Breast epithelium (tissue), 4 donors: ENCODE data around the gene BRF1. TPM values are rescaled to one million over a fixed set of nuclear protein-coding genes. Genes with fewer than 3 reads are reported as not detected.

Source experiments
- DNase-seq, 2 donors: peaks; one replicate each; pipeline ENCODE4 v3.0.0-alpha.2; 2019; ENCODE audit warnings: low spot score in 2 of 2
- H3K27ac ChIP-seq, 2 donors: fragments of 200-600 bp; sonication (generic) in 1 of 2; one replicate each; pipeline ENCODE4 v1.5.1; 2016 to 2019; ENCODE audit warnings: mild to moderate bottlenecking in 1 of 2
- H3K27me3 ChIP-seq, 2 donors: fragments of 200-600 bp; sonication (generic) in 1 of 2; one replicate each; pipeline versions ENCODE4 v1.5.1 to v1.6.0; 2017 to 2019; ENCODE audit warnings: control low read depth in 1 of 2, mild to moderate bottlenecking in 1 of 2
- H3K36me3 ChIP-seq: fragments of 200-600 bp; one replicate; pipeline ENCODE4 v1.5.1; 2019
- H3K4me1 ChIP-seq, 2 donors: fragments of 200-600 bp; sonication (generic); one replicate each; pipeline ENCODE4 v1.5.1; 2016 to 2019; ENCODE audit warnings: control low read depth in 1 of 2
- H3K4me3 ChIP-seq, 3 donors: fragments of 200-600 bp; sonication (generic); 1 replicate in 2 of 3; 2 replicates in 1 of 3; pipeline ENCODE4 v1.5.1; 2016 to 2019; ENCODE audit warnings: mild to moderate bottlenecking in 3 of 3, moderate library complexity in 2 of 3
- H3K9me3 ChIP-seq, 2 donors: fragments of 200-600 bp; sonication (generic) in 1 of 2; one replicate each; pipeline ENCODE4 v1.5.1; 2016 to 2019; ENCODE audit warnings: control low read depth in 1 of 2
- POLR2A ChIP-seq: fragments of 450-650 bp; IDR thresholded peaks from one replicate; pipeline ENCODE4 v1.6.1; 2016; ENCODE audit warnings: antibody characterized with exemption, mild to moderate bottlenecking, moderate library complexity
- POLR2AphosphoS5 ChIP-seq, 3 donors: sonication (generic); formaldehyde crosslinking; IDR thresholded peaks; one replicate each; pipeline ENCODE4 v1.6.1; 2017; ENCODE audit warnings: antibody characterized with exemption in 3 of 3
- intact Hi-C: fragments of 100-400 bp; cut with DNase I; formaldehyde crosslinking; loops from one replicate; pipeline ENCODE4 v1.15.1; 2023; ENCODE audit warnings: low total_unique reads
- total RNA-seq, 3 donors: library from RNA; depleted of rRNA; stranded (reverse); fragments of >200 nt; gene quantifications; one replicate each; pipeline ENCODE4 v1.1.0, GENCODE V29; 2016
- TF ChIP-seq, protein P1 (sequence below), 3 donors: fragments of 450-650 bp; IDR thresholded peaks; one replicate each; pipeline ENCODE4 v1.5.1; 2016 to 2017; ENCODE audit warnings: antibody characterized with exemption in 3 of 3, mild to moderate bottlenecking in 3 of 3, moderate library complexity in 3 of 3

Gene BRF1
- total RNA-seq, 3 donors from 2014 or later: 30.2 to 45.6 (median 38.6) TPM

DNA sequence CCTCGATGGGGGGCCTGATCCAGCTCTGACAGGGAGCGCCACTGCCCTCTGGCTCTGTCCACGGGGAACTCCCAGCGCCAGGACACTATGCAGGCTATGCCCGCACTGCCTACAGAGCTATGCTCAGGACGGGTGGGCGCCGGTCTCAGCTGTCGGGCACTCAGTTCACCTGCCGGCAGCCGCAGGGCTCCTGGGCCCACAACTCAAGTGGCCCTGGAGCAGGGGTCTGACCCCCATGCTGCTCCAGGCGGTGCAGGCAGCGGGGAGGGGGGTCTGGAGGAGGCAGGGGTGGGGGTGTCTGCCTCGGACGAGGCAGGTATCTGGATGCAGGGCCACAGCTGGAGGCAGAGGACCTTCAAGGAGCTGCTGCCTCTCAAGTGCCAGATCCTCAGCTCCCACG, 91.2 kb downstream of the BRF1 start:
- DNase-seq: no peak
- H3K4me1 ChIP-seq: peaks cover 0 to 12% of the 10 kb centered on the region in 2 donors
- TF ChIP-seq POLR2AphosphoS5 (IDR thresholded peaks at IDR 0.05) (no peak), POLR2A (no peak)
- TF ChIP-seq, protein P1, sequence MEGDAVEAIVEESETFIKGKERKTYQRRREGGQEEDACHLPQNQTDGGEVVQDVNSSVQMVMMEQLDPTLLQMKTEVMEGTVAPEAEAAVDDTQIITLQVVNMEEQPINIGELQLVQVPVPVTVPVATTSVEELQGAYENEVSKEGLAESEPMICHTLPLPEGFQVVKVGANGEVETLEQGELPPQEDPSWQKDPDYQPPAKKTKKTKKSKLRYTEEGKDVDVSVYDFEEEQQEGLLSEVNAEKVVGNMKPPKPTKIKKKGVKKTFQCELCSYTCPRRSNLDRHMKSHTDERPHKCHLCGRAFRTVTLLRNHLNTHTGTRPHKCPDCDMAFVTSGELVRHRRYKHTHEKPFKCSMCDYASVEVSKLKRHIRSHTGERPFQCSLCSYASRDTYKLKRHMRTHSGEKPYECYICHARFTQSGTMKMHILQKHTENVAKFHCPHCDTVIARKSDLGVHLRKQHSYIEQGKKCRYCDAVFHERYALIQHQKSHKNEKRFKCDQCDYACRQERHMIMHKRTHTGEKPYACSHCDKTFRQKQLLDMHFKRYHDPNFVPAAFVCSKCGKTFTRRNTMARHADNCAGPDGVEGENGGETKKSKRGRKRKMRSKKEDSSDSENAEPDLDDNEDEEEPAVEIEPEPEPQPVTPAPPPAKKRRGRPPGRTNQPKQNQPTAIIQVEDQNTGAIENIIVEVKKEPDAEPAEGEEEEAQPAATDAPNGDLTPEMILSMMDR (IDR thresholded peaks at IDR 0.05): no peak
- no peaks in the 10 kb centered on the region for H3K27me3 ChIP-seq
- H3K27ac ChIP-seq: no peak overlapping the region
- no peaks in the 10 kb centered on the region for H3K9me3 ChIP-seq
- intact Hi-C loops: loop anchor here (10.0 kb wide), 1 partner anchor 135 kb away; no protein-coding TSS in a partner anchor
- no peaks in the 10 kb centered on the region for H3K36me3 ChIP-seq
- no peak overlapping the region for H3K4me3 ChIP-seq

DNA sequence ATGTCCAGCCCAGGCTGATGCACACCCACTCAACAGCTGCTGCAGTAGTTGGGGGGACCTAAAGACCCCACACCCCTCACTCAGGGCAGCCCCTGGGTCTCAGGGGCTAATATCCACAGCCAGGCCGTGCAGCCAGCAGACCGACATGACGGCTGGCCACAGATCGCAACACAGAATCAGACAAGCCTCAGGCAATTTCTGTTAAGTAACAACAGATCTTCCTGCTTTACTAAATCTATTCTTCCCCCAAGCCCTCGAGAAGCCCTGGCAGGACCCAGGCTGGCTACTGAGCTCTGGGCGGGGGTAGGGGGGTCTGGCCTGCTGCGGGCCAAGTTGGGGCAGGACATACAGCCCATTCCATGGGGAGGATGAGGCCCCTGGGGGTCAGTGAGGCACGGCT, 91.7 kb downstream of the BRF1 start:
- Histone ChIP-seq H3K27ac (no peak overlapping the region), H3K9me3 (no peaks in the 10 kb centered on the region), H3K4me1 (peaks cover 0 to 15% of the 10 kb centered on the region in 2 donors), H3K36me3 (no peaks in the 10 kb centered on the region), H3K4me3 (no peak overlapping the region), H3K27me3 (no peaks in the 10 kb centered on the region)
- intact Hi-C loops: no loop called here
- TF ChIP-seq, protein P1 (IDR thresholded peaks at IDR 0.05): no peak
- TF ChIP-seq POLR2AphosphoS5 (IDR thresholded peaks at IDR 0.05): no peak
- DNase-seq: no peak

DNA sequence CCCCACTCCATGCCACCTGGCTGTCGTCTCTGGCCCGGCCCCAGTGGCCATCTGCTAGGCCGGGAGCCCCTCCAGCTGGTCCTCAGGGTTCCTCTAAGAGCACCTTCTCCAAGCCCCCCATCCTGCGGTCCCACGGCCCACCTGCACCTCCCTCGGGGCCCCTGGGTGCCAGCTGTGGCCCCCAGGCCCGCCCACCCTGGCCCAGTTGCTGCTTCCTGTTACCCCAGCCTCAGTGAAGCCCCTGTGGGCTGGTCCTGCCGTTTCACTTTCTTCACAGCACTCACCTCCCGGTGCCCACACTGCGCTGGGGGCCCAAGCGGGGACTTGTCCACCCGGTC, 92.1 kb downstream of the BRF1 start:
- Histone ChIP-seq H3K36me3 (no peaks in the 10 kb centered on the region), H3K9me3 (no peaks in the 10 kb centered on the region), H3K27me3 (no peaks in the 10 kb centered on the region), H3K4me3 (no peak overlapping the region), H3K4me1 (peaks cover 0 to 15% of the 10 kb centered on the region in 2 donors), H3K27ac (no peak overlapping the region)
- no peak for TF ChIP-seq POLR2A
- TF ChIP-seq, protein P1 (IDR thresholded peaks at IDR 0.05): no peak
- no peak for TF ChIP-seq POLR2AphosphoS5 (IDR thresholded peaks at IDR 0.05)
- intact Hi-C loops: no loop called here
- DNase-seq: no peak

DNA sequence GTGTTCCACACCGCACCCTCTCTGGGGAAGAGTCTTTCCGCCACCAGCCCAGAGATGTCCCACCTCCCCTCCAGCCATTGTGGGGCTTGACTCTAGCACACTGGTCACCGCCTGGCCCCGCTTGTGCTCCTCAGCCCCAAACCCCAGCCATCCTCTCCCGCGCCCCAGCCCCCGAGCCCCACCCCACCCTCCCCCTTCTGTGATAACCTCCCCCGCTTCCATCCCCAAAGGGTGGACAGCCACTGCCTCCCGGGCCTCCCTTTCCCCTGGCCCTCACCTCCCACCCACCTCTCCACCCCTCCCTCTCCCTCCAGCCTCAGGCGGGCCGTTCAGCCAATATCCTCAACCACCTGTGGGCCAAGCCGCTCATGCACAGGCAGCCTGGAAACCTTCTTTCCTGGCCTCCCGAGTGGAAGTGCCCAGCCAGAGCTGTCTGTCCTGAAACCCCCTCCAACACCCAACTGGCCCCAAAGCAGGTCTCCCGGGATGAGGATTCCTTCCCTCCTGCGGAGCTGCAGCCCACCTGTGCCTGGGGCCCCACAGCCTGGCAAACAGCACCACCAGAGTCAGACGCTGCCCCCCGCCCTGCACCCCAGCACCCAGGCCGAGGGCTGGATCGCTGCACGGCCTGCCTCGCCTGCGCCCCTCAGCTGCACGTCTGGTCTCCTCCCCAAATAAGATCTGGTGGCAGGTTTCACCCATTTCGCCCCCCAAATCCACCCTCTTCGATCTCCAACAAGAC, 92.6 kb downstream of the BRF1 start:
- no peak for TF ChIP-seq POLR2A
- TF ChIP-seq, protein P1 (IDR thresholded peaks at IDR 0.05): no peak
- no peak for TF ChIP-seq POLR2AphosphoS5 (IDR thresholded peaks at IDR 0.05)
- Histone ChIP-seq H3K4me1 (peaks cover 0 to 15% of the 10 kb centered on the region in 2 donors), H3K36me3 (no peaks in the 10 kb centered on the region), H3K27ac (no peak overlapping the region), H3K9me3 (no peaks in the 10 kb centered on the region), H3K27me3 (no peaks in the 10 kb centered on the region), H3K4me3 (no peak overlapping the region)
- no peak for DNase-seq
- intact Hi-C loops: no loop called here

DNA sequence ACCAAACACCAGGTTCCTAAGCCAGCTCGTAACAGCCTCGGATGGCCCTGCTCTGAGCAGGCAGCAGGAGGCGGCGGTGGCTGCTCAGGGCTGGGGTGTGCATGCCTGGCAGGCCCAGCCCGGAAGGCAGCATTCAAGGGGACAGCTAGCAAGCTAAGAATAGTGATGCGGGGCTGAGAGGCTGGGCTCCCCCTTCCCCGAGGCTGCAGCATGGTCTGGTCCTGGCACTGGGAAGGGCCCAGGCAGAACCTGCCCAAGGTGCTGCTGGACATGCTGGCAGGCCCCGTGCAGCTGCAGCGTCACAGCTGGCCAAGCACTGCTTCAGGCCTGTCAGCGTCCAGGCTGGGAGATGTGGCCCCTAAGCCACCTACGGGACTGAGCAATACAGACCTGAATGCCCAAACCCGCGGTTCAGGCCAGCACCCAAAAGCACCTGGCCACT, 93.3 kb downstream of the BRF1 start:
- no peaks in the 10 kb centered on the region for H3K36me3 ChIP-seq
- intact Hi-C loops: no loop called here
- no peak for DNase-seq
- H3K4me3 ChIP-seq: no peak overlapping the region
- peaks cover 0 to 15% of the 10 kb centered on the region in 2 donors for H3K4me1 ChIP-seq
- H3K27me3 ChIP-seq: no peaks in the 10 kb centered on the region
- no peaks in the 10 kb centered on the region for H3K9me3 ChIP-seq
- TF ChIP-seq POLR2AphosphoS5 (IDR thresholded peaks at IDR 0.05): no peak
- TF ChIP-seq, protein P1 (IDR thresholded peaks at IDR 0.05): no peak
- TF ChIP-seq POLR2A: no peak
- no peak overlapping the region for H3K27ac ChIP-seq
